ENCODE results near the gene PTPA. TPM values are rescaled to one million over a fixed set of nuclear protein-coding genes. Genes with fewer than 3 reads are reported as not detected.

Gene PTPA
- total and polyA plus RNA-seq, 10 donors = 38.8 to 107 (median 88.5) TPM

DNA sequence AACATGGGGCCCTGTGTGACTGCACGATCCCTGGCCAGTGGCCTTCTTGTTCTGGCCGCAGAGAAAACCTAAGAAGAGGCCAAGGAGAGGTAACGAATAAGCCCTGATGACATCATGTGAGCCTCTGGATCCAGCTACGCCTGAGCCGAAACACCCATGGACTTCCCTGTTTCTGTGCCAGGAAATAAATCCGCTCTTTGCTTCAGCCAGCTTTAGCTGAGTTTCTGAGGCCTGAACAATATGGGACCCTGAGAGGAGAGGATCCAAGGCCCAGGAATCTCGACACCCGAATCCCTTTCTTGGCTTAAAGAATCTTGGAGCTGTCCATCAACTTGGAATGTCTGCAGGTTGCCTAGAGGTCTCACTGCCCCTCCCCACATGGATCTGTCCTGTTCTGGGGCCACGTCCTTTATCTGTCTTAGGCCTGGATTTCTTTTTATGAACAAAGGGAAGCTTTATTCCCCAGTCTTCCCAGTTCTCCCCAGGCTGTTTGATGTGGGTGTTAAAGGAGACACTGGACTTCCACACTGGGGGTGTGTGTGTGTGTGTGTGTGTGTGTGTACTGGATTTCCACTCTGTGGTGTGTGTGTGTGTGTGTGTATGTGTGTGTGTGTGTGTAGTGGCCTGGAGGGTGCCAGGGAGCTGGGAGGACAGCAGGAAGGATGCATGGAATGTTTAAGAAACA, 53.2 kb downstream of the PTPA start:
- TF ChIP-seq POLR2AphosphoS5 (IDR thresholded peaks at IDR 0.05) = no peak
- TF ChIP-seq, protein P1, sequence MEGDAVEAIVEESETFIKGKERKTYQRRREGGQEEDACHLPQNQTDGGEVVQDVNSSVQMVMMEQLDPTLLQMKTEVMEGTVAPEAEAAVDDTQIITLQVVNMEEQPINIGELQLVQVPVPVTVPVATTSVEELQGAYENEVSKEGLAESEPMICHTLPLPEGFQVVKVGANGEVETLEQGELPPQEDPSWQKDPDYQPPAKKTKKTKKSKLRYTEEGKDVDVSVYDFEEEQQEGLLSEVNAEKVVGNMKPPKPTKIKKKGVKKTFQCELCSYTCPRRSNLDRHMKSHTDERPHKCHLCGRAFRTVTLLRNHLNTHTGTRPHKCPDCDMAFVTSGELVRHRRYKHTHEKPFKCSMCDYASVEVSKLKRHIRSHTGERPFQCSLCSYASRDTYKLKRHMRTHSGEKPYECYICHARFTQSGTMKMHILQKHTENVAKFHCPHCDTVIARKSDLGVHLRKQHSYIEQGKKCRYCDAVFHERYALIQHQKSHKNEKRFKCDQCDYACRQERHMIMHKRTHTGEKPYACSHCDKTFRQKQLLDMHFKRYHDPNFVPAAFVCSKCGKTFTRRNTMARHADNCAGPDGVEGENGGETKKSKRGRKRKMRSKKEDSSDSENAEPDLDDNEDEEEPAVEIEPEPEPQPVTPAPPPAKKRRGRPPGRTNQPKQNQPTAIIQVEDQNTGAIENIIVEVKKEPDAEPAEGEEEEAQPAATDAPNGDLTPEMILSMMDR (IDR thresholded peaks at IDR 0.05 in 8 of 11, conservative IDR thresholded peaks at IDR 0.05 in 3 of 11) = no peak
- TF ChIP-seq POLR2A (IDR thresholded peaks at IDR 0.05) = no peak
- Histone ChIP-seq H3K27me3 (replicated peaks in 1 of 7) (no peaks in the 10 kb centered on the region), H3K4me1 (peaks cover 11 to 30% (median 19%) of the 10 kb centered on the region in 6 donors), H3K9me3 (no peaks in the 10 kb centered on the region), H3K36me3 (no peaks in the 10 kb centered on the region), H3K27ac (peak overlapping the region in 4 of 8 donors; percentile 9 to 55 (median 24)), H3K4me3 (no peak overlapping the region)
- WGBS, 5 donors = 70 to 86% (median 80%) methylated on average over 9 of the region's 9 CpGs
- no peak for DNase-seq
- intact Hi-C loops (cut with DNase I; ENCODE audit: low total_unique reads) = no loop called here

DNA sequence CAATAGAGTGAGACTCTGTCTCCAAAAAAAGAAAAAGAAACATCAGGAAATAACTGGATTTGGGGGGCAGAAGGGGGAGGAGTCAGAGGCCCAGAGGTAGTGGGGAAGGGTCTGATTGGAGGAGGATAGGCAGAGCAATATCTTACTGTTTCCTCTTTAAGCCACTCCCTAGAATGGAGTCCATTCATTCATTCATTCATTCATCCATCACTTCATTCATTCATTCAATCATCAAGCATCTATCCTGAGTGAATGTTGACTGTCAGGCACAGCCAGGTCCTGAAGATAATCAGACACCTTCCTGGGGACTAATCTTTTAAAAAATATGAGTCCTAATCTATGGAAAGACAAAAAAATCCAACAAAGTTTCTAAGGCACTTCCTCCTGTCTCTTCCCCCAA, 54.0 kb downstream of the PTPA start:
- Histone ChIP-seq H3K36me3 (no peaks in the 10 kb centered on the region), H3K4me1 (peaks cover 11 to 33% (median 19%) of the 10 kb centered on the region in 6 donors), H3K27me3 (replicated peaks in 1 of 7) (no peaks in the 10 kb centered on the region), H3K4me3 (no peak overlapping the region), H3K9me3 (no peaks in the 10 kb centered on the region), H3K27ac (no peak overlapping the region)
- DNase-seq = no peak
- TF ChIP-seq, protein P1 (IDR thresholded peaks at IDR 0.05 in 8 of 11, conservative IDR thresholded peaks at IDR 0.05 in 3 of 11) = no peak
- TF ChIP-seq POLR2AphosphoS5 (IDR thresholded peaks at IDR 0.05) = no peak
- TF ChIP-seq POLR2A (IDR thresholded peaks at IDR 0.05) = no peak
- intact Hi-C loops (cut with DNase I; ENCODE audit: low total_unique reads) = no loop called here

DNA sequence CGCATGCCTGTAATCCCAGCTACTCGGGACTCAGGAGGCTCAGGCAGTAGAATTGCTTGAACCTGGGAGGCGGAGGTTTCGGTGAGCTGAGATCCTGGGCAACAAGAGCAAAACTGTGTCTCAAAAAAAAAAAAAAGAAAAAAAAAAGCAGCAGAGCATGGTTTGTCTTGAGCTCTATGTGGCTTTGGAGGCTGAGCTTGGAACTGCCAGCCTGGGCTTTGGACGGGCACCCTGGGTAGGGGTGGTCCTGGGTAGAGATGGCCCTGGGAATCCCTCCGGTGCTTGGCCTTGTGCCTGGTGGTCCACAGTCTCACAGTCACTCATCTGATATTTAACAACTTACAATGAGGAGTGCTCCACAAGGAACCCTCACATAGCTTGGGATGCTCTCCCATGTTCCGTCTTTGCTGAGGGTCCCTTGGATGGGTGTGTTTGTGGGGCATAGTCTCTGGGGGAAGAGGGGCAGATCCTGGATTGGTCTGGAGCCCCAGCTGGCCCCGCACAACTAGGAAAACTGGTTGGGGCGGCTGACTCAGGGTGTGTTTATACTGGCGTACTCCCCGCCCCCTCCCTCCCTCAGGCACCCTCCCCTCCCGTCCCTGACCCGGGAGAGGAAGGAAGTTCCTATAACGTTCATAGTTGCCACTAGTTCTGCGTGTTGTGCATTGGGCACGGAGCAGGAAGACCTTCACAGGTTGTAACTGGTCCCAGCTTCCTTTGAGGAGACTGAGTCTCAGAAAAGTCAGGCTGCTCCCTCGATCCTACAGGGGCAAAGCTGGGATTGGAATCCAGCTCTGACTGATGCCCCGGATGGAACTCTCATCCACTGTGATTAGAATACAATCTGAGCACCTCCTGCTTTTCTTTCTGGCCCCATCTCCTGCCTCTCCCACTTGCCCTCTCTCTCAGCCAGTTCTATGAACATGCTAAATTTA, 55.7 kb downstream of the PTPA start:
- H3K27me3 ChIP-seq (replicated peaks in 1 of 7) = peaks cover 0 to 4% (median 0%) of the 10 kb centered on the region in 7 donors
- H3K36me3 ChIP-seq = no peaks in the 10 kb centered on the region
- peak overlapping the region in 2 of 8 donors; percentile 15 to 38 for H3K4me3 ChIP-seq
- H3K4me1 ChIP-seq = peaks cover 11 to 34% (median 19%) of the 10 kb centered on the region in 6 donors
- no peak for DNase-seq
- peak overlapping the region; percentile 10 to 79 (median 66) for H3K27ac ChIP-seq
- intact Hi-C loops (cut with DNase I; ENCODE audit: low total_unique reads) = no loop called here
- H3K9me3 ChIP-seq = no peaks in the 10 kb centered on the region
- TF ChIP-seq POLR2AphosphoS5 (IDR thresholded peaks at IDR 0.05) = peak in 2 of 3 donors; percentile 60 to 86
- TF ChIP-seq, protein P1 (IDR thresholded peaks at IDR 0.05 in 8 of 11, conservative IDR thresholded peaks at IDR 0.05 in 3 of 11) = no peak
- TF ChIP-seq POLR2A (IDR thresholded peaks at IDR 0.05) = no peak
- WGBS, 5 donors = 20 to 28% (median 25%) methylated on average over 13 to 18 of the region's 18 CpGs

DNA sequence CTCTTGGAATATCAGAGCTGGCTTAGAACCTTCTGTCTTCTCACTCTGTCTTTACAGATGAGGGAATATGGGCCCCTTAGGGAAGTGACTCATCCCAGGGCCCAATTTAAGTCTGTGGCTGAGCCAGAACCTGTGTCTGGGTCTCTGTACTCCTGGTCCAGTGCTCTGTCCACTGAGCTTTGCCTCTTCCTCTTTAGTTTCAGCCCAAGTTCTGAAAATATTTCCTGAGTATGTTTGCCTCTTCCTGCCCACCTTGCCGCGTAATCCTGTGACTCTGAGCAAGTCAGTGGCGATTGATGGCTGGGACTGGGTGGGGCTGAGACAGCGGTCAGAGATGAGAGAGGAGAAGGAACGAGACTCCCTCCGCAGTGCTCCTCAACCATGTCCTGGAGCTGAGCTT, 59.0 kb downstream of the PTPA start:
- WGBS, 5 donors = 32 to 43% (median 41%) methylated on average over 6 of the region's 6 CpGs

More for the DNA sequence above, 59.0 kb downstream of the PTPA start:
- Histone ChIP-seq H3K27me3 (replicated peaks in 1 of 7) (peaks cover 0 to 20% (median 5%) of the 10 kb centered on the region in 7 donors), H3K4me1 (peaks cover 19 to 56% (median 37%) of the 10 kb centered on the region in 6 donors), H3K4me3 (no peak overlapping the region), H3K36me3 (no peaks in the 10 kb centered on the region), H3K9me3 (no peaks in the 10 kb centered on the region), H3K27ac (no peak overlapping the region)
- no peak for TF ChIP-seq POLR2AphosphoS5 (IDR thresholded peaks at IDR 0.05)
- no peak for TF ChIP-seq POLR2A (IDR thresholded peaks at IDR 0.05)
- TF ChIP-seq, protein P1 (IDR thresholded peaks at IDR 0.05 in 8 of 11, conservative IDR thresholded peaks at IDR 0.05 in 3 of 11) = no peak
- no peak for DNase-seq
- intact Hi-C loops (cut with DNase I; ENCODE audit: low total_unique reads) = no loop called here

Measured in spleen (tissue), 11 donors.